Naive thymus-derived CD4-positive, alpha-beta T cell (primary cell): Measurements from ENCODE around the gene PLEKHG4B. TPM values are rescaled to one million over a fixed set of nuclear protein-coding genes. Genes with fewer than 3 reads are reported as not detected.

Source experiments
- ATAC-seq: fragments of 150-1000 bp; cut with Tn5 transposase; 2 replicates; pipeline ENCODE4 v1.10.0; 2021; ENCODE audit warnings: mild to moderate bottlenecking, moderate library complexity
- CTCF ChIA-PET: fragments of 350-600 bp; sonication (Branson Sonifier 250); formaldehyde crosslinking; loops from one replicate; lab custom pipeline; 2021; ENCODE audit warnings: antibody characterized with exemption; lab: Charles Lee
- POLR2A ChIA-PET: fragments of 350-600 bp; sonication (Branson Sonifier 250); formaldehyde crosslinking; loops from one replicate; lab custom pipeline; 2021; ENCODE audit warnings: antibody characterized with exemption, inconsistent platforms; lab: Charles Lee
- DNase-seq, 9 donors: peaks; one replicate each; pipeline versions ENCODE4 v3.0.0 to v3.0.0-alpha.2; 2020 to 2022; ENCODE audit warnings: mixed read lengths in 1 of 9
- H3K27ac ChIP-seq: one replicate; pipeline ENCODE4 v1.7.0; 2013; ENCODE audit warnings: mild to moderate bottlenecking, low read depth, low read length, moderate library complexity
- H3K27me3 ChIP-seq, 2 donors: one replicate each; pipeline ENCODE4 v1.7.0; 2013; ENCODE audit warnings: low read length in 2 of 2, mild to moderate bottlenecking in 2 of 2, moderate library complexity in 2 of 2; ENCODE audit not compliant: control insufficient read depth in 2 of 2, insufficient read depth in 2 of 2
- H3K36me3 ChIP-seq, 3 experiments: 1 replicate in 2 of 3; 2 replicates in 1 of 3; pipeline ENCODE4 v1.7.0; 2013; ENCODE audit warnings: low read length in 3 of 3, mild to moderate bottlenecking in 3 of 3, moderate library complexity in 1 of 3; ENCODE audit not compliant: insufficient read depth in 3 of 3, control insufficient read depth in 2 of 3
- H3K4me1 ChIP-seq, 2 donors: one replicate each; pipeline ENCODE4 v1.7.0; 2013; ENCODE audit warnings: low read length in 2 of 2, mild to moderate bottlenecking in 2 of 2, moderate library complexity in 1 of 2; ENCODE audit not compliant: control insufficient read depth in 2 of 2, insufficient read depth in 2 of 2
- H3K4me3 ChIP-seq: 2 replicates; pipeline ENCODE4 v1.7.0; 2013; ENCODE audit warnings: mild to moderate bottlenecking, low read length
- H3K9me3 ChIP-seq, 3 experiments: 1 replicate in 2 of 3; 2 replicates in 1 of 3; pipeline ENCODE4 v1.7.0; 2013; ENCODE audit warnings: low read length in 3 of 3; ENCODE audit not compliant: control insufficient read depth in 2 of 3
- H3K27ac Mint-ChIP-seq, 9 donors: one replicate each; pipeline ENCODE4 v1.8.0; 2020 to 2022; ENCODE audit warnings: mixed read lengths in 9 of 9, mild to moderate bottlenecking in 8 of 9, moderate library complexity in 5 of 9, inconsistent platforms in 2 of 9
- H3K27me3 Mint-ChIP-seq, 5 donors: one replicate each; pipeline ENCODE4 v1.8.0; 2021 to 2022; ENCODE audit warnings: mixed read lengths in 5 of 5, mild to moderate bottlenecking in 1 of 5
- H3K36me3 Mint-ChIP-seq, 5 donors: one replicate each; pipeline ENCODE4 v1.8.0; 2020 to 2022; ENCODE audit warnings: mixed read lengths in 5 of 5, mild to moderate bottlenecking in 3 of 5, inconsistent platforms in 1 of 5
- H3K4me1 Mint-ChIP-seq, 7 donors: one replicate each; pipeline ENCODE4 v1.8.0; 2020 to 2022; ENCODE audit warnings: mixed read lengths in 7 of 7, mild to moderate bottlenecking in 3 of 7, inconsistent platforms in 1 of 7
- H3K4me3 Mint-ChIP-seq, 10 donors: one replicate each; pipeline ENCODE4 v1.8.0; 2020 to 2022; ENCODE audit warnings: mild to moderate bottlenecking in 10 of 10, mixed read lengths in 10 of 10, moderate library complexity in 6 of 10, inconsistent platforms in 2 of 10
- H3K9me3 Mint-ChIP-seq, 11 donors: one replicate each; pipeline ENCODE4 v1.8.0; 2020 to 2022; ENCODE audit warnings: mixed read lengths in 11 of 11, mild to moderate bottlenecking in 4 of 11, inconsistent platforms in 1 of 11, moderate library complexity in 1 of 11
- intact Hi-C, 2 donors: fragments of 100-400 bp; cut with micrococcal nuclease; formaldehyde crosslinking; loops; one replicate each; pipeline ENCODE4 v1.15.1; 2023
- polyA plus RNA-seq, 2 donors: library from polyadenylated mRNA; unstranded; fragments of 300-500 nt; fragmentation: Illumina TruSeq; gene quantifications; one replicate each; pipeline ENCODE4 v1.2.3, GENCODE V29; 2021
- total RNA-seq, 6 experiments: library from RNA in 5 of 6; stranded (reverse) in 5 of 6; gene quantifications; 1 replicate in 5 of 6; 2 replicates in 1 of 6; pipeline ENCODE4 v1.2.3 and lab custom pipeline; 2021 to 2026

The PLEKHG4B gene
- total and polyA plus RNA-seq, 7 experiments from 2014 or later, result 0.39 to 2.0 TPM; not detected in 5

DNA sequence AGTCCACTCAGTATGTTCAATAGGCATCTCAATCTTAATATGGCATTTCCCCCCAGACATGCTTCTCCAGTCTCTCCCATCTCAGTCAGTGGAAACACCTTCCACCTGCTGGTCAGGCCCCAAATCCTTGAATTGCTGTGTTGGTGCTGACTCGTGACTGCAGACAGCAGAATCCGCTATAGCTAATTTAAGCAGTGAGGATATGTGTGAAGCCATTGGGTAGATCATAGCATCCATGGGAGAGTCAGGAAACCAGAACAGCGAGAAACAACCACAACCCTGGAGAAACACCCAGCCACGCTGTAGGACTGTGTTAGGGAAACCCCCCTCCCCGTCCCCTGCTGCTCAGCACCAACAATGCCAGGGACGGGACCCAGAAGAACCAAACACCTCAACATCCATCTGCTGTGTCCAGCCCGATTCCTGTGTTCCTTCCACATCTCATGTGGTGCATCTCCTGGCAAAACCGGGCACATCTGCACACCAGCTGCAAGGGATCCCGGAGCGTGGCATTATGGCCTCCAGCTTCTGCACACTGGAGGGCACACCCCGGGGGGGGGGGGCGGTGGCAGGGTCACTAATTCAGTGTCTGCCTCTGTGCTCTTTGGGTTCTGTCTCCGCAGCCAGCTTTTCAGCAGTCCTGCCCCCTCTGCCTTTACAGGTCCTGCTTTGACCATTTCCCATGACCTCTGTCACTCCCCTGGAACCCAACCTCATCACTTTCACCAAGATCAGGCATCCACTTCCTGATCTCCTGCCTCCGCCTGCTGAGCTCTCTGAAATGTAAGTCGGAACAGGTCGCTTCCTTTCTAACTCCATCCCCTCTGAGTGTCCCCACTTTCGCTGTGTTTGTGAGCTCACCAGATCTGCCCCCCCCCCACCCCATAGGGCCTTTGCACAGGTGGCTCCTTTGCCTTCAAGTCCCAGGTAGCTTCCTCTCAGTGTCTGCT lies 2.4 kb upstream of the PLEKHG4B start:
- Histone ChIP-seq H3K36me3 (no peaks in the 10 kb centered on the region), H3K4me1 (no peaks in the 10 kb centered on the region), H3K27ac (no peak overlapping the region), H3K9me3 (no peaks in the 10 kb centered on the region), H3K27me3 (peaks cover 0 to 4% of the 10 kb centered on the region in 2 donors), H3K4me3 (no peak overlapping the region)
- H3K4me3 Mint-ChIP-seq, result peak overlapping the region in 1 of 10 donors; percentile 3
- peaks cover 0 to 12% (median 3%) of the 10 kb centered on the region in 7 donors for H3K4me1 Mint-ChIP-seq
- no peak for DNase-seq
- H3K27me3 Mint-ChIP-seq, result peaks cover 36 to 61% (median 45%) of the 10 kb centered on the region in 5 donors
- ChIA-PET CTCF (no interaction called here), POLR2A (no interaction called here)
- no peak for ATAC-seq
- peaks cover 0 to 2% (median 0%) of the 10 kb centered on the region in 11 donors for H3K9me3 Mint-ChIP-seq
- no peaks in the 10 kb centered on the region for H3K36me3 Mint-ChIP-seq
- intact Hi-C loops, result no loop called here
- H3K27ac Mint-ChIP-seq, result no peak overlapping the region

GRCh38 chr5:90590-91547 lies 1.1 kb upstream of the PLEKHG4B start:
- no peak overlapping the region for H3K27ac Mint-ChIP-seq
- Histone ChIP-seq H3K9me3 (no peaks in the 10 kb centered on the region), H3K27me3 (peaks cover 0 to 8% of the 10 kb centered on the region in 2 donors)

DNA sequence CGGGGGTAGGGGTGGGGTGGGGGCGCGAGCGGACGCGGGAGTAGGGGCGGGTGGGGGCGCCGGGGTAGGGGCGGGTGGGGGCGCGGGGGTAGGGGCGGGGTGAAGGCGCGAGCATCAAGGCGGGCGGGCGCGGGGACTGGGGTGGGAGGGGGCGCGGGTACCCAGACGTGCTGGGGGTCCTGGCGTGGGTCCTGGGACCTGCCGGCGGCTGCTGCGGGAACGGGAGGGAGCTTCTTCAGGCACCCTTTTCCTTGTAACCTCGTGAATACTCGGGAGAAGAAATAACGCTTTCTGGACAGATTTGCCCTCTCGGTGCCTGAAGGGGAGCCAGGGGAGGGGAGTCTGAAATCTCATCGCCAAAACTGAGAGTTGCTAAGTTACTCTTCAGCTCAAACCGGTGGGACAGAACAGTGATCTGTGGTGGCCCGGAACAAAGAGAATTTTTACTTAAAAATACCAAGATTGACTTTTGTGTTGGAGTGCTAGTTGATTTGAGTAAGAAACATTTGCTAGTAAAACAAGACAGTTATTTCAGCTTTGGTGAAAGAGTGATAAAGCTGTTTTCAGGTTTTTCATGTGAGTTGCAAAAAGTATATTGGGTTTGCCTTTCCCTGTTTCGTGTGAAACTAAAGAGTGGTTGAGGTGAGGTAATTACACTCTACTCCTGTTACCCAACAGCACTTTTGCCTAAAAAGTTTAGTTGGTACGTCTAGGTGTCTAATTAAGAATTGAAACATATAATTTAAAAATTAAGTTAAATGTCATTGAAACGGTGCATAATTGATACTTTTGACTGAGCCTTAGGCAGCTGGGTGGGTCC lies 643 bp downstream of the PLEKHG4B start:
- ChIA-PET CTCF (no interaction called here), POLR2A (no interaction called here)
- Histone ChIP-seq H3K27ac (no peak overlapping the region), H3K4me3 (no peak overlapping the region), H3K9me3 (no peaks in the 10 kb centered on the region), H3K4me1 (no peaks in the 10 kb centered on the region), H3K27me3 (peaks cover 0 to 8% of the 10 kb centered on the region in 2 donors), H3K36me3 (no peaks in the 10 kb centered on the region)
- Mint-ChIP-seq H3K27me3 (peaks cover 56 to 72% (median 58%) of the 10 kb centered on the region in 5 donors), H3K27ac (no peak overlapping the region), H3K9me3 (peaks cover 0 to 2% (median 0%) of the 10 kb centered on the region in 11 donors), H3K36me3 (no peaks in the 10 kb centered on the region), H3K4me3 (peak overlapping the region in 6 of 10 donors; percentile 17 to 80 (median 34)), H3K4me1 (peaks cover 0 to 12% (median 3%) of the 10 kb centered on the region in 7 donors)
- intact Hi-C loops, result no loop called here
- DNase-seq (no peak), ATAC-seq (no peak)

More at GRCh38 chr5:90590-91547, 1.1 kb upstream of the PLEKHG4B start:
- intact Hi-C loops, result no loop called here
- DNase-seq, result no peak
- Histone ChIP-seq H3K36me3 (no peaks in the 10 kb centered on the region), H3K4me1 (no peaks in the 10 kb centered on the region), H3K4me3 (no peak overlapping the region), H3K27ac (no peak overlapping the region)
- H3K4me1 Mint-ChIP-seq, result peaks cover 0 to 12% (median 3%) of the 10 kb centered on the region in 7 donors
- H3K9me3 Mint-ChIP-seq, result peaks cover 0 to 2% (median 0%) of the 10 kb centered on the region in 11 donors
- H3K4me3 Mint-ChIP-seq, result peak overlapping the region in 8 of 10 donors; percentile 9 to 80 (median 58)
- ChIA-PET CTCF (no interaction called here), POLR2A (no interaction called here)
- no peak for ATAC-seq
- H3K27me3 Mint-ChIP-seq, result peaks cover 45 to 69% (median 52%) of the 10 kb centered on the region in 5 donors
- H3K36me3 Mint-ChIP-seq, result no peaks in the 10 kb centered on the region

GRCh38 chr5:93221-93980 lies 1.4 kb downstream of the PLEKHG4B start:
- ATAC-seq, result no peak
- CTCF ChIA-PET, result no interaction called here
- H3K27ac ChIP-seq, result no peak overlapping the region
- intact Hi-C loops, result no loop called here
- Mint-ChIP-seq H3K27me3 (peaks cover 56 to 71% (median 64%) of the 10 kb centered on the region in 5 donors), H3K27ac (no peak overlapping the region), H3K4me3 (peak overlapping the region in 1 of 10 donors; percentile 24), H3K36me3 (no peaks in the 10 kb centered on the region), H3K9me3 (peaks cover 0 to 2% (median 0%) of the 10 kb centered on the region in 11 donors), H3K4me1 (peaks cover 0 to 12% (median 3%) of the 10 kb centered on the region in 7 donors)
- no peaks in the 10 kb centered on the region for H3K36me3 ChIP-seq
- no peak for DNase-seq
- H3K27me3 ChIP-seq, result peaks cover 0 to 8% of the 10 kb centered on the region in 2 donors
- H3K4me3 ChIP-seq, result no peak overlapping the region
- POLR2A ChIA-PET, result no interaction called here
- H3K4me1 ChIP-seq, result no peaks in the 10 kb centered on the region
- no peaks in the 10 kb centered on the region for H3K9me3 ChIP-seq

- Mint-ChIP-seq H3K36me3 (no peaks in the 10 kb centered on the region), H3K27me3 (peaks cover 51 to 69% (median 63%) of the 10 kb centered on the region in 5 donors), H3K4me1 (peaks cover 0 to 12% (median 3%) of the 10 kb centered on the region in 7 donors), H3K9me3 (peaks cover 0 to 2% (median 0%) of the 10 kb centered on the region in 11 donors), H3K4me3 (no peak overlapping the region), H3K27ac (no peak overlapping the region)
- H3K4me1 ChIP-seq, result no peaks in the 10 kb centered on the region
- H3K27me3 ChIP-seq, result peaks cover 0 to 8% of the 10 kb centered on the region in 2 donors
- DNase-seq (no peak), ATAC-seq (no peak)
- H3K9me3 ChIP-seq, result no peaks in the 10 kb centered on the region
- POLR2A ChIA-PET, result no interaction called here
- H3K4me3 ChIP-seq, result no peak overlapping the region
- H3K36me3 ChIP-seq, result no peaks in the 10 kb centered on the region
- CTCF ChIA-PET, result no interaction called here
- intact Hi-C loops, result no loop called here
- no peak overlapping the region for H3K27ac ChIP-seq
Measured at GRCh38 chr5:94113-94892, 2.3 kb downstream of the PLEKHG4B start.
